OCI-LY3 (cell line): ENCODE results near the gene DOCK2.

Source experiments
- H2AFZ ChIP-seq: fragments of 200-600, 300-600 bp; shearing (Covaris generic); 2 replicates; pipeline ENCODE4 v1.6.0; 2014; ENCODE audit warnings: antibody characterized with exemption, low read depth, low read length
- H3K27ac ChIP-seq: fragments of 200-600, 300-600 bp; sonication (generic); 2 replicates; pipeline ENCODE4 v1.5.1; 2014; ENCODE audit warnings: mild to moderate bottlenecking, low read length, moderate library complexity, mixed read lengths
- H3K27me3 ChIP-seq: fragments of 200-600, 300-600 bp; sonication (generic); 2 replicates; pipeline ENCODE4 v1.6.1; 2014; ENCODE audit warnings: low read depth, low read length, mixed read lengths
- H3K36me3 ChIP-seq: fragments of 200-600, 300-600 bp; sonication (generic); replicated peaks from 2 replicates; pipeline ENCODE3; 2014; ENCODE audit warnings: low read depth, low read length, mixed read lengths
- H3K4me1 ChIP-seq: fragments of 300-600, 200-600 bp; sonication (generic); 2 replicates; pipeline ENCODE4 v1.6.1; 2014; ENCODE audit warnings: low read length, mixed read lengths
- H3K4me2 ChIP-seq: fragments of 200-600, 300-600 bp; sonication (generic); 2 replicates; pipeline ENCODE4 v1.6.1; 2014; ENCODE audit warnings: low read length, mixed read lengths
- H3K4me3 ChIP-seq: fragments of 300-600, 200-600 bp; sonication (generic); 2 replicates; pipeline ENCODE4 v1.5.1; 2014; ENCODE audit warnings: antibody characterized with exemption, mild to moderate bottlenecking, low read length, moderate library complexity
- H3K79me2 ChIP-seq: fragments of 300-600, 200-600 bp; shearing (Covaris generic); 2 replicates; pipeline ENCODE4 v1.6.1; 2014; ENCODE audit warnings: mild to moderate bottlenecking, low read length, mixed read lengths
- H3K9ac ChIP-seq: fragments of 300-600, 200-600 bp; shearing (Covaris generic); 2 replicates; pipeline ENCODE4 v1.6.0; 2014; ENCODE audit warnings: mild to moderate bottlenecking, low read length, moderate library complexity
- H3K9me3 ChIP-seq: fragments of 200-600, 300-600 bp; shearing (Covaris generic); 2 replicates; pipeline ENCODE4 v1.6.1; 2014; ENCODE audit warnings: low read length, mixed read lengths; ENCODE audit not compliant: insufficient read depth
- H4K20me1 ChIP-seq: fragments of 200-600, 300-600 bp; sonication (generic); 2 replicates; pipeline ENCODE4 v1.6.1; 2016; ENCODE audit warnings: low read length, mixed read lengths; ENCODE audit not compliant: insufficient read depth
- CTCF ChIP-seq: fragments of 200-600, 300-600 bp; sonication (generic); IDR thresholded peaks from 2 replicates; pipeline ENCODE4 v1.5.1; 2014; ENCODE audit warnings: antibody characterized with exemption, low read length, low read depth
- EZH2phosphoT487 ChIP-seq: fragments of 200-600 bp; shearing (Covaris generic); IDR thresholded peaks from 2 replicates; pipeline ENCODE4 v1.6.1; 2018; ENCODE audit warnings: antibody characterized with exemption, mixed run types, low read depth

DOCK2 gene

GRCh38 chr5:169910393-169910792, 273.3 kb downstream of the DOCK2 start:
- no peak overlapping the region for H3K4me3 ChIP-seq
- TF ChIP-seq EZH2phosphoT487 (no peak), CTCF (no peak)
- H3K79me2 ChIP-seq: no peaks in the 10 kb centered on the region
- H3K4me1 ChIP-seq: no peaks in the 10 kb centered on the region
- H3K27ac ChIP-seq: no peak overlapping the region
- H3K36me3 ChIP-seq: no peaks in the 10 kb centered on the region
- no peak overlapping the region for H3K4me2 ChIP-seq
- H3K9ac ChIP-seq: no peak overlapping the region
- no peaks in the 10 kb centered on the region for H3K27me3 ChIP-seq
- H2AFZ ChIP-seq: no peak overlapping the region
- no peaks in the 10 kb centered on the region for H3K9me3 ChIP-seq
- H4K20me1 ChIP-seq: peaks cover 11% of the 10 kb centered on the region

- TF ChIP-seq CTCF: no peak
- no peak for TF ChIP-seq EZH2phosphoT487
- no peak overlapping the region for H3K4me3 ChIP-seq
- H2AFZ ChIP-seq: no peak overlapping the region
- H4K20me1 ChIP-seq: peaks cover 4% of the 10 kb centered on the region
- no peaks in the 10 kb centered on the region for H3K9me3 ChIP-seq
- no peak overlapping the region for H3K9ac ChIP-seq
- no peak overlapping the region for H3K4me2 ChIP-seq
- no peaks in the 10 kb centered on the region for H3K4me1 ChIP-seq
- no peaks in the 10 kb centered on the region for H3K27me3 ChIP-seq
- no peak overlapping the region for H3K27ac ChIP-seq
- no peaks in the 10 kb centered on the region for H3K36me3 ChIP-seq
- H3K79me2 ChIP-seq: no peaks in the 10 kb centered on the region
These were observed 274.6 kb downstream of the DOCK2 start for GRCh38 chr5:169911448-169912212.

- Histone ChIP-seq H3K9me3 (no peaks in the 10 kb centered on the region), H3K27ac (no peak overlapping the region), H3K4me3 (no peak overlapping the region), H4K20me1 (no peaks in the 10 kb centered on the region; the same call in 1 of the 2 replicates), H3K27me3 (no peaks in the 10 kb centered on the region), H3K36me3 (no peaks in the 10 kb centered on the region), H3K4me1 (no peaks in the 10 kb centered on the region), H3K79me2 (no peaks in the 10 kb centered on the region), H2AFZ (no peak overlapping the region), H3K4me2 (no peak overlapping the region), H3K9ac (no peak overlapping the region)
- TF ChIP-seq CTCF: no peak
- no peak for TF ChIP-seq EZH2phosphoT487
These were observed 276.4 kb downstream of the DOCK2 start for GRCh38 chr5:169913479-169913878.

GRCh38 chr5:169914766-169915165, 277.7 kb downstream of the DOCK2 start:
- H2AFZ ChIP-seq: no peak overlapping the region
- no peak overlapping the region for H3K9ac ChIP-seq
- H3K4me2 ChIP-seq: no peak overlapping the region
- H3K79me2 ChIP-seq: no peaks in the 10 kb centered on the region
- no peak overlapping the region for H3K4me3 ChIP-seq
- no peak for TF ChIP-seq EZH2phosphoT487
- H4K20me1 ChIP-seq: no peaks in the 10 kb centered on the region; the same call in 1 of the 2 replicates
- H3K4me1 ChIP-seq: no peaks in the 10 kb centered on the region
- H3K9me3 ChIP-seq: no peaks in the 10 kb centered on the region
- H3K27ac ChIP-seq: no peak overlapping the region
- no peaks in the 10 kb centered on the region for H3K27me3 ChIP-seq
- no peaks in the 10 kb centered on the region for H3K36me3 ChIP-seq
